Kasumi-1 (cell line): ENCODE measurements around the gene COL9A3.
A peak's percentile ranks its signal among the peaks of the same experiment; 100 is the strongest.

Source experiments
- DNase-seq, 2 experiments: peaks; one replicate each; lab custom pipeline; 2025; lab: John Stamatoyannopoulos, UW

COL9A3 gene

DNA sequence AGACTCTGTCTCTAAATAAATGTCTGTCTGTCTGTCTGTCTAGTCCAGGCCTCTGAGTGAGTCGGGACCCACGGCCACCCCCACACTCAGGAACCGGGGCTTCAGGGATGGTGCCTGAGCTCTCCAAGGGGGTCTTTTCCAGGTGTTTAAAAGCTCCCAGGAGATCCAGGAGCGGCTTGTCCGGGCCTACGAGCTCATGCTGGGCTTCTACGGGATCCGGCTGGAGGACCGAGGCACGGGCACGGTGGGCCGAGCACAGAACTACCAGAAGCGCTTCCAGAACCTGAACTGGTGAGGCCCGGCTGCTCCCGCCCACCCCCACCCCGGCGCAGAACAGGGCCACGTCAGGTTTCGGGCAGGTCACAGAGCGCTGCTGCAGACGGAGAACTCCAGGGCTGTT is 5.5 kb upstream of the COL9A3 start:
- no peak for DNase-seq

DNA sequence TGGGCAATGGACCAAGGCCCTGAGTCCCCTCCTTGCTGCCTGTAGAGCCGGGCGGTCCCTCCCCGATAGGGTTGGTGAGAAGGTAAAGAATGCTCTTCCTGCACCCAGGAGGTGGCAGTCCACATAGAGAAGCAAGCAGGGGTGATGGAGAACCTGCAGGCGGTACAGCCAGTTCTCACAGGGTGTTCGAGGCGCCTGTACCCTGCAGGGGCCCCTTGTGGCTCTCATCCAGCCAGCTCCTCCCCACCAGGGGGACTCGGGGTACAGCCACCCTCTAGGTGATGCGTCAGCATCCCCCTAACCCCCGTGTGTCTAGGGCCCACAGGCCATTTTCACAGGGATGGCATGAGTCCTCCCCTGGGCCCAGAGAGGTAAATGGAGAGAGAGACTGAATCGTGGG is 5.1 kb upstream of the COL9A3 start:
- DNase-seq = no peak

DNA sequence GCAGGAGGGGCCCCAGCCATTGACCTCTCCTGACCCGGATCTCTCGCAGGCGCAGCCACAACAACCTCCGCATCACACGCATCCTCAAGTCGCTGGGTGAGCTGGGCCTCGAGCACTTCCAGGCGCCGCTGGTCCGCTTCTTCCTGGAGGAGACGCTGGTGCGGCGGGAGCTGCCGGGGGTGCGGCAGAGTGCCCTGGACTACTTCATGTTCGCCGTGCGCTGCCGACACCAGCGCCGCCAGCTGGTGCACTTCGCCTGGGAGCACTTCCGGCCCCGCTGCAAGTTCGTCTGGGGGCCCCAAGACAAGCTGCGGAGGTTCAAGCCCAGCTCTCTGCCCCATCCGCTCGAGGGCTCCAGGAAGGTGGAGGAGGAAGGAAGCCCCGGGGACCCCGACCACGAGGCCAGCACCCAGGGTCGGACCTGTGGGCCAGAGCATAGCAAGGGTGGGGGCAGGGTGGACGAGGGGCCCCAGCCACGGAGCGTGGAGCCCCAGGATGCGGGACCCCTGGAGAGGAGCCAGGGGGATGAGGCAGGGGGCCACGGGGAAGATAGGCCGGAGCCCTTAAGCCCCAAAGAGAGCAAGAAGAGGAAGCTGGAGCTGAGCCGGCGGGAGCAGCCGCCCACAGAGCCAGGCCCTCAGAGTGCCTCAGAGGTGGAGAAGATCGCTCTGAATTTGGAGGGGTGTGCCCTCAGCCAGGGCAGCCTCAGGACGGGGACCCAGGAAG is 4.5 kb upstream of the COL9A3 start:
- peak; percentile 86 to 87 for DNase-seq

DNA sequence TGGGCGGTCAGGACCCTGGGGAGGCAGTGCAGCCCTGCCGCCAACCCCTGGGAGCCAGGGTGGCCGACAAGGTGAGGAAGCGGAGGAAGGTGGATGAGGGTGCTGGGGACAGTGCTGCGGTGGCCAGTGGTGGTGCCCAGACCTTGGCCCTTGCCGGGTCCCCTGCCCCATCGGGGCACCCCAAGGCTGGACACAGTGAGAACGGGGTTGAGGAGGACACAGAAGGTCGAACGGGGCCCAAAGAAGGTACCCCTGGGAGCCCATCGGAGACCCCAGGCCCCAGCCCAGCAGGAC is 4.0 kb upstream of the COL9A3 start:
- DNase-seq = no peak

DNA sequence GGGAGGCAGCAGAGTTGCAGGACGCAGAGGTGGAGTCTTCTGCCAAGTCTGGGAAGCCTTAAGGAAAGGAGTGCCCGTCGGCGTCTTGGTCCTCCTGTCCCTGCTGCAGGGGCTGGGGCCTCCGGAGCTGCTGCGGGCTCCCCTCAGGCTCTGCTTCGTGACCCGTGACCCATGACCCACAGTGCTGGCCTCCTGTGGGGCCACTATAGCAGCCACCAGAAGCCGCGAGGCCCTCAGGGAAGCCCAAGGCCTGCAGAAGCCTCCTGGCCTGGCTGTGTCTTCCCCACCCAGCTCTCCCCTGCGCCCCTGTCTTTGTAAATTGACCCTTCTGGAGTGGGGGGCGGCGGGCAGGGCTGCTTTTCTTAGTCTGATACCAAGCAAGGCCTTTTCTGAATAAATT is 3.3 kb upstream of the COL9A3 start:
- DNase-seq = no peak

DNA sequence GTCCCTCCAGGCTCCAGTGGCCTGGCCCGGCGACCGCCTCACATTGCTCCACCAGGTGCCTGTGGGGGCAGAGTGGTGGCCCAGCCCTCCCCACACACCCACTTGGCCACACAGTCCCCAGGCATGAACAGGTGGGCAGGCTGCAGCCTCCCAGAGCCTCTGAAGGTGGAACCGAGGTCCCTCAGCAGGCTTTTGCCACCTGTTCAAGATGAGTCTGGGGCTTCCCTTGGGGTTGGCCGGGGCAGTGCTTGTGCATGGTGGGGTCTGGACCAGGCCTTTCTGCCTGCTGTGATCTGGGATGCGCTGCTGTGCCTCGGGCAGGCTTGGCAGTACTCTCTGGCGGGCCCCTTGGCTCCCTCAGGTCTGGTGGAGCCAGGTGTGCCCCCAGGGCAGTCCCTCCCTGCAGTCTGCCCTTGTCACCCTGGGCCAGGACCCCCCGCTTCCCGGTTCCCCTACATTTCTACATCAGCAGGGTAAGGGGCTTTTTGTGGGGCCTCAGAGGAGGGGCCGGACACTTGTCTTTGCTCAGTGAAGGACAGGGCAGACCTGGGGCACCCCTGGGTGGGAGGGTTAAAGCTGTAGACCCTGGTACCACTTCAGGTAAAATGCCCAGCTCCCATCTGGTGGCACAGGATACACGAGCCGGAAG is 2.7 kb upstream of the COL9A3 start:
- DNase-seq = no peak

DNA sequence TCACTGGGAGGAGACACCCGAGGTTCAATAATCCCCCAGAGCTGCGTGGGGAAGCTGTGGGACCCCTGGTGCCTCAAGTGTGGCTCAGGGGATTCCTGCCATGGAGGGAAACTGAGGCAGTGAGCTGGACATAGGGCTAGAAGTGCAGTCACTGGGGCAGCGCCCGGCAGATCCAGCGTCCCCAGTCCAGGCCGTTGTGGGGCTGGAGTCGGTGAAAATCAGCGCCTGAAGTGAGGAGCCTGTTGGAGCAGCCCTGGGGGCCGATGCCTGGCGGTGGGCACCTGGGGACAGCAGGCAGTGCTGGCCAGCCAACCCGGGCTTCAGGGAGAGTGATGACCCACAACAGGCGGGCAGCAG is 2.2 kb upstream of the COL9A3 start:
- no peak for DNase-seq

DNA sequence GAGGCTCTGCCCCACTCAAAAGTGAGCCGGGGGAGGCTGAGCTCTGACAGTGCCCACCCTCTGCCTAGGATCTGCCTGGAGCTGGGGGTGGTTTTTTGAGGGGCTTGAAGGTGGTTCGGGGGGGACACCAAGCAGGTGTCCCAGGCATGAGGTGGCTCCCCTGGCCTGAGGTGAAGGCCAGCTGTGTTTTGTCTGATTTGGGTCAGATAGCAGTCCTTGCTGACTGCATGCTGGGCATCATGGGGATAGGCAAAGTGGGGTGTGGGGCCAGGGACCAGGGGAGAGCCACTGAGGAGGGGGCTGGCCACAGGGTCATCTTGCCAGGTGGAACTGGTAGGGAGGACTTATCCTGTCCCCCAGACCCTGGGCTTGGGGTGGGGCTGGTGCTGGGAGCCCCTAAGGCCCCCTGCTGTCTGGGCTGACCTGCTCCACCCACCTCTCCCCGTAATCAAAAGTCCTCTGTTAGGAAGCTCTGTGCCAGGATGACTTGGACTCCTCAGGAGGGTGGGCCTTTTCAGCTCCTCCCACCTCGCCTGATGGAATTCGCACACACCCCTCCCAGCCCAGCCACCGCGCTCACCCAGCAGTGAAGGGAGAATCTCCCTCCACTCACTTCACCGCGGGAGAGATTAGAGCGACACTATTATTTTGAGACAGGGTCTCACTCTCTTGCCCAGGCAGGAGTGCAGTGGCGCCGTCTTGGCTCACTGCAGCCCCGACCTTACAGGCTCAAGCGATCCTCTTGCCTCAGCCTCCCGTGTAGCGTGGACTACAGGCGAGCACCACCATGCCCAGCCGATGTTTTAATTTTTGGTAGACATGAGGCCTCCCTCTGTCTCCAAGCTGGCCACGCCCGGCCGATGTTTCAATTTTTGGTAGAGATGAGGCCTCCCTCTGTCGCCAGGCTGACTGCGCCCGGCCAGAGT is 1.5 kb upstream of the COL9A3 start:
- no peak for DNase-seq

DNA sequence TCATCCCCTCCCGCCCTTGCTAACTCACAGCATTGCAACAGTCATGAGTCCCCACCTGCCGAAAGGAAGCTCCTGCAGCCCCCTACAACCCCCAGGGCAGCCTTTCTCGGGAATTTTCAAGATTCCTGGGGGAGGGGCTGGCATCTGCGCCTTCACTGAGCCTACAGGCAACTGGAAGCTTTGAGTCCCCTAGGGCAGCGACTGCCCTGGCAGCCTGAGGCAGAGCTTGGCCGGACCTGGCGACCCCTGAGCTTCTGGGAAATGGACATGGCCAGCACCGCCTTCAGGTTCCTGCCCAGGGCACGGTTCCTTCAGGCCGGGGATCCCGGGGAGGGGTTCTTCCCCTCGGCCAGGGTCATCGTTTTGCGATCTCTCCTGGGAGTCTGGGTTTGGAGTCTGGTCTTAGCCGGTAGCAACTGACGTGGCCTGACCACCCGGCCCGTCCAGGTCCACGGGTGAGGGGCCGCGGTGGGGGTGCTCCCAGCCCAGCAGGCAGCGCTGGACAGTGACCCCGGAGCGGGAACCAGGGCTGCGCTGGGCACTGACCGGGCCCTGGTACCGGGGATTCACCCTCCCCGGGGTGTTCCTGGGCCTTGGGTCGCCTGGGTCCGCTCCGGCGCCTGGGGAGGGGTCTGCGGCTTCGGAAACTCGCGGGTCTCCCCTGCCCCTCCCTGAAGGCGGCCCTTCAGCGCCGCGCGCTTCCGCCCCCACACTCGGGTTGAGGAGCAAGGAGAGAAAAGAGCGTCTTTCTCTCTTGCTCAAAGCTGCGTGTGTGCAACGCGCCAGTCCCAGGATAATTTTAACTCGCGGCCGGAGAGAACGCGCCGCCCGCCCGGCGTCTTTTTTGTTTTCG is 593 bp upstream of the COL9A3 start:
- DNase-seq = peak in 1 of 2 experiments; percentile 17

DNA sequence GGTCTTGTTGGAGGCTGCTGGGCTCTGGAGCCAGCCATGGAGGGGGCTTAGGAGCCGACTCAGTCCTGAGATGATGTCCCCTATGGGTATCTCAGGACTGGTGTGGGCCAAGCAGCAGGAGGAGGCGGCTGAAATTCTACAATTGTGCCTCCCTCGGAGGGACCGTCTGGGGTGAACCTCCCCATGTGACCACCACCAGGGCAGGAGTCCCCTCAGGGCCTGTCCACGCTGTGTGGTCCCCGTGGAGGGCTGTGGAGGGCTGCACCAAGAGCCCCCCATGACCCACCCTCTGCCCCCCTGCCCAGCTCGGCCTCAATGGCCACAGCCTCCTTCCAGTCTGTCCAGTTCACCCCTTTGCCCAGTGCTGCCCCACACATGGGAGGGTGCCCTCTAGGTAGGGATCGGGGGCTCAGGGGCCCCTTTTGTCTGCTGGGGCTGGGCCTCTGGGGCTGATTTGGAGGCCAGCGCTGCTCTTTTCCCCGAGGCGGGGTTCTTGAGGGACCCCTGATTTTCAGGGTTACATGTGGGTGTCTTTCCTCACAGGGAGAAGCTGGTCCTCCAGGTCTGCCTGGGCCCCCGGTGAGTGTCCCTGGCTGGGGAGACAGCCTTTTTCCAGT is 1.2 kb downstream of the COL9A3 start:
- no peak for DNase-seq

DNA sequence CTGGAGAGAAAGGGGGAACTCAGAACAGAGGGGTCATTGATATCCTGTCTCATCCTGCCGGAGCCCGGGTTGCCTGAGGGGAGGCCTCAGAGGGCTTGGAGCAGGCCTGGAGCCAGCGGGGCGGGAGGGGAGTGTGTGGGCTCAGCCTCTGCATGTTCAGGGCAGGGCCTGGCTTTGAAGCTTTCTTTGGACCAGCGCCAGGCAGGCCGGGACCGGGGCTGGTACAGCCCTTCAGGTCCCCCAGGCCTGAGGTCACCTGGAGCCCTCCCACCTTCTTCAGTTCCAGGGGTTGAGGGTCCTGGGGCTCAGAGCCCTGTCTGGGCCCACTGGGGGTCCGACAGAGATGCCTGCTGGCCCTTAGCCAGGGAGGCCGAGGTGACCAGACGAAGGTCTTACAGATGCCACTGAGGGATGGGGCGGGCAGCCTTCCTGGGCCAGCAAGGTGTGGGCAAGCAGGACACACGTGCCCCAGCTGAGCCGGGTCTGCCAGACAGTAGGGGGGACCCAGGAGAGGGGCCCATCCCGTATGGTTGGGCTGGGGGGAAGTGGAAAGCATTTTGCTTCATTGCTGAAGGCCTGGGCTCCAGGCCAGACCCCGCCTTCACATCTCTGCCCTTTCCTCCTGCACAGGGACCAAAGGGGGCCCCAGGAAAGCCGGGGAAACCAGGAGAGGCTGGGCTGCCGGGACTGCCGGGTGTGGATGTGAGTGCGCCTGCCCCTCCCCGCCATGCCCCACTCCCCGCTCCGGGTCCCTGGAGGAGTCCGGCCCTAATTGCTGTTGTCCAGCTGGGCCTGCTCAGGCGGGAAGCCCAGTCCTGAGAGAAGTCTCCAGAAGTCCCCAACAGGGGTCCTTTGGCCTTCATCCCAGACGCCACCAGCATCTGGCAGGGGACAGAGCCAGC is 2.0 kb downstream of the COL9A3 start:
- peak; percentile 11 to 24 for DNase-seq

DNA sequence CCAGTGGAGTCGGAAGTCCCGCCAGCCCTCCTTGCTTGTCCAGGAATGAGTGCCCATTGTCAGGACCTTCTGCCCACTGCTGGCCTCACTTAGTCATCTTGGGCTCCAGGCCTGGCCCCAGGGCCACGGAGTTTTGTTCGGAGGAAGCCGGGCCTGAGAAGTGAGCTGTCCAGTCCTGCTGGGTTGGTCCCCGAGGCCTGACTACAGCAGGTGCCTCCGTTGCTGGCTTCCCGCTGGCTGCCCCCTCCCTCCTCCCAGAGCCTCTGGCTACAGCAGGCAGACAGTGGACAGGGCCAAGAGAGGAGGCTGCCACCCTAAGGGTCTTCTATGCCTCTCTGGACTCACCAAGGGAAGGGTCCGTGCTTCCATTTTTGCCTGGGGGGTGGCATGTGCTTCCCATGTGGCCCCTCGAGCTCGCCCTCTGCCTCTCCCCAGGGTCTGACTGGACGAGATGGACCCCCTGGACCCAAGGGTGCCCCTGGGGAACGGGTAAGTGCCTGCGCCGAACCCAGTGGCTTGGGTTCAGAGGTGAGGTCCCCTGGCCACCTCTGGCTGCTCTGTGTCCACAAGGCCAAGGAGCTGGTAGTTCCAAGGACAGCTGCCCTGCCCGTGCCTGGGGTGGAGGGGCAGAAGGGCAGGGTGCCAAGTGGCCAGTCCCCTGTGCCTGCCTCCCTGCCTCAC is 2.8 kb downstream of the COL9A3 start:
- no peak for DNase-seq

DNA sequence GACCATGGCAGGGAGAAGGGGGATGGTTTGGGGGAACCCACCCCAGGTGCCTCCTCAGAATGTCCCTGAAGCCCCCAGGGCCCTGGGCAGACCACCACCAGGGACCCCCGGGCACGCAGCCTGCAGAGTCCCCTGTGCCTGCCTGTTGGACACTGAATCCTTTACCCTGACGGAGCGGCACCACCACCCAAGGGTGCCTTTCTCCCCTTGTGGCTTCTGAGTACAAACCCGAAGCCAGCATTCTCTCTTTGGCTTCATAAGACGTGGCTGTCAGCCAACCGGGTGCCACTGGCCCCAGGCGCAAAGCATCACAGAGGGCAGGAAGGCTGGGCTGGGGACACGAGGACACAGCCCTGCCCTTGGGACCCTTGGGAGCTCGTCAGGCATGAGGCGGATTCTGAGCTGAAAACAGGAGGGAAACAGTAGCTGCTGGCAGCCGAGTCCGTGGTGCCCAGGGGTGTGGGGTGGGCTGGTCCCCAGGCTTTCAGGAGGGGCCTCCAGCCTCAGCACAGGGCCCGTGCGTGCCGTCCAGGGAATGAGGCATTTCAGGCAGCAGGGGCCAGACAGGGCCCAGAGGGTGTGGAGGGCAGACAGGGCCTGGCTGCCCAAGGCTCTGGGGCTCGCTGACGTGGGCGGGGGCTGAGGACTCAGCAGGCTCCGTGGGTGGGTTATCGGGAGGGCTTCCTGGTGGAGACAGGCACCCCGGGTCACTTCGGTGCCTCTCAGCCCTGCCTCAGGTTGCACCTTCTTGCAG is 3.5 kb downstream of the COL9A3 start:
- DNase-seq = no peak

DNA sequence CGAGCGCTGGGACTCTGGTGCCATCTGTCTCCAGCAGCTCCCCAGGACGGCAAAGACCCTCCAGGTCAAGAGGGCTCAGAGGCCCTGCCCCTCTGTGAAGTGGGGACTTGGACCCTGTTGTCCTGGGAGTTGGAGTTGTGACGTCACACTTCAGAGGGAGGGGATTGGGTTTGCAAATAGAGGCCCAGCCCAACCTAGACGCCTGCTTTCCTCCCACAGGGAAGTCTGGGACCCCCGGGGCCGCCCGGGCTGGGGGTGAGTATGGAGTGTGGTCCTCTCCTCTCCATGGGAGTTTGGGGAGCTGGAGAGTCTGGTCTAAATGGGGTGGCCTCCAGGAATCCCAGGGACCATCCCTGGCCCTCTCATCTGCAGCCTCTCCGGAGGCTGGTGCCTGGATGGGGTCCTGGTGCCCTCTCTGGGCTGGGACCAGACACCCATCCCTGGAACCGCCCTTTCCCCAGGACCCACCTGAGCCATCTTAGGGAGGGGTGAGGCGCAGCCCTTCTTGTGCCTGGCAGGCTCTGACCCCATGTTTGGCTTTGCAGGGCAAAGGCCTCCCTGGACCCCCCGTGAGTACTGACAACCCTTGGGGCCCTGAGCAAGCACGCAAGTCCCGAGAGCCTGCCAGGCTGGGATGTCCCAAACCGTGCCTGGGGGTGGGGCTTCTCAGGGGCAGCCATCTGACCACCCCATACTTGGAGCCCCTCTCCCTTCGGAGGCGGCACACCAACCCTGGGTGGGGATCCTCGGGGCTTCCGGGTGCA is 4.3 kb downstream of the COL9A3 start:
- no peak for DNase-seq

DNA sequence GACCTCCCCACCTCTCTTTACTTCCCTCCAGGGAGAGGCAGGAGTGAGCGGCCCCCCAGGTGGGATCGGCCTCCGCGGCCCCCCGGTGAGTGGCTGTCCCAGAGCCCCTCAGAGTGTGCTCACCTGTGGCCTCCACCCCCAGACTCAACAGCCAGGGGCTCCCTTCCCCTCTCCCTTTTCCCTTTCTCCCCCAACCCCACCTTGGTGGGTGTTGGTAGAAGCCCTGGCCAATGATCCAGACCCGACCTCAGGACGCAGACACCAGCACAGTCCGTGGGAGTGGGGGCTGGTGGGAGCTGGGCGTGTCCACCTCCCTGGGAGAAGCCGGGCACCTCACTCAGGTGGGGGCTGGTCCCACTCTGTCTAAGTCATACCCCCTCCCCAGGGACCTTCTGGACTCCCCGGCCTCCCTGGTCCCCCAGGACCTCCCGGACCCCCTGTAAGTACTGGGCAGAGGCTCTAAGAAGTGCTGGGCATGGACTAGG is 4.9 kb downstream of the COL9A3 start:
- no peak for DNase-seq

DNA sequence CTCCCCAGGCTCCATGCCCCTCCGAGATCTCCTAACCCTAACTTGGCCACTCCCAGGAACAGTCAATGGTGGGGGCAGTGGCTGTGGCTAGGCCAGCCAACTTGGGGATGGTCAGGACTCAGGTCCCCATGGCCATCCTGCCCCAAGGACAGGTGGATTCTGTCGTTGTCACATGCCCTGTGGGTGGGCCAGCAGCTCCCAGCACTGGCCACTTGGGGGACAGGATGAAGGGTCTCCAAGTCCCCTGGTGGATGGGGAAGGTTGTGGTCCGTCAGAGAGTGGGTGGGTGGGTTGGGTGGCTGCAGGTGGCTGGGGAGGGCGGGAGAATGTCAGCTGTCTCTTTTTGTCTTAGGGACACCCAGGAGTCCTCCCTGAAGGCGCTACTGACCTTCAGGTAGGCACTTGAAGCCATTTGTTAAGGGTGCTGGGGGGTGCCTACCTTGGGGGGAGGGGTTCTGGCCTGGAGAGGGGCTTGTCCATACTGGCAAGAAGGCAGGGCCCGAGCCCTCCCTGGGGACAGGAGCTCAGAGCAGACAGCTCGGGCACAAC is 5.5 kb downstream of the COL9A3 start:
- no peak for DNase-seq

DNA sequence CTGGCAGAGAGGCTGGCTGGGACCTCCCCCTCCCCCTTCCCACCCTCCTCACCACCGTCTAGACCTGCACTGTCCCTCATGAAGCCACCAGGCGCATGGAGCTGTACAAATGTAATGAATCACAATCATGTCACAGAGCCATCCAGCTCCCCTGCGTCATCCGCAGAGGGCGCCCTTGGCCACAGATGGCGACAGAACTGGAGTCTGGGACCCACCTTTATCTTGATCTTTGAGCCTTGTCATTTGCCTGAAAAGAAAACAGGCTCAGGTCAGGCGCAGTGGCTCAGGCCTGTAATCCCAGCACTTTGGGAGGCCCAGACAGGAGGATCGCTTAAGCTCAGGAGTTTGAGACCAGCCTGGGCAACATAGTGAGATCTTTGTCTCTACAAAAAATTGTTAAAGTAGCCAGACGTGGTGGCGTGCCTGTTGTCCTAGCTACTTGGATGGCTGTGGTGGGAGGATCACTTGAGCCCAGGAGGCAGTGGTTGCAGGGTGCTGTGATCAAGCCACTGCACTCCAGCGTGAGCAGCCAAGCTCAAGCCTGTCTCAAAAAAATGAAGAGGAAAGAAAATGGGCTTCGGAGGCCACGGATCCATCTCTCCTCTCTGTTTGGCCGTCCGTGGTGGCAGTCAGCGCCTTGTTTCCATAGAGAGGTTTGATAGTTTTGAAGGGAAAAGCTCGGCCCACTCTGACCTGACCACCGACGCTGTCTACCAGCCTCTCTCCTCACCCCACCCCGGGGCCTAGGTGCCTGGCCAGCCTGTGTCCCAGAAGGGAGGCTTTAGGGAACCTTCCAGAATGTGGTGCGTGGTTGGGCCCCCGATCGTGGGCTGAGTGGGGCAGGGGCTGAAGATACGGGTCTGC is 6.2 kb downstream of the COL9A3 start:
- peak; percentile 78 to 86 for DNase-seq
